Measurements from ENCODE around the gene HMGCS2. TPM values are rescaled to one million over a fixed set of nuclear protein-coding genes. Genes with fewer than 3 reads are reported as not detected.

Gene HMGCS2
- polyA plus RNA-seq, 1 of the 3 experiments (the other 2 are of a cell fraction), result not detected

- whole genome bisulfite sequencing (ENCODE audit: low lambda C conversion rate), result 100% methylated on average over 2 of the region's 2 CpGs
- H4K20me1 ChIP-seq (ENCODE audit: insufficient read depth), result no peaks in the 10 kb centered on the region
- H3K4me2 ChIP-seq, result no peak overlapping the region
- no peaks in the 10 kb centered on the region for H3K79me2 ChIP-seq (ENCODE audit: insufficient read depth)
- CTCF ChIA-PET, result interaction anchor here (1.3 to 1.4 kb wide), 2 partner anchors 21 to 62 kb away, joined by 3 to 4 read pairs; no protein-coding TSS in a partner anchor
- no peak overlapping the region for H3K4me3 ChIP-seq (ENCODE audit: low read depth in 2 of 2, low read length in 1 of 2)
- H3K27me3 ChIP-seq (ENCODE audit: insufficient read depth), result no peaks in the 10 kb centered on the region
- TF ChIP-seq USF1 (IDR thresholded peaks at IDR 0.05; ENCODE audit: borderline replicate concordance, low read depth) (no peak), RAD21 (IDR thresholded peaks at IDR 0.05; ENCODE audit: low read length) (no peak), TEAD4 (IDR thresholded peaks at IDR 0.05; ENCODE audit: borderline replicate concordance, insufficient read depth) (no peak), RCOR1 (IDR thresholded peaks at IDR 0.05; ENCODE audit: low read length) (no peak), RXRA (IDR thresholded peaks at IDR 0.05; ENCODE audit: borderline replicate concordance, low read depth) (no peak), TCF12 (IDR thresholded peaks at IDR 0.05) (no peak), CHD2 (IDR thresholded peaks at IDR 0.05; ENCODE audit: low read length, partially characterized antibody) (no peak), TAF1 (IDR thresholded peaks at IDR 0.05; ENCODE audit: borderline replicate concordance, low read depth, low read length) (no peak), CTCF (IDR thresholded peaks at IDR 0.05) (no peak), NFIC (IDR thresholded peaks at IDR 0.05; ENCODE audit: borderline replicate concordance) (no peak), USF2 (IDR thresholded peaks at IDR 0.05; ENCODE audit: borderline replicate concordance, low read depth, low read length) (no peak), GABPA (IDR thresholded peaks at IDR 0.05; ENCODE audit: low read depth) (no peak), SIN3A (IDR thresholded peaks at IDR 0.05; ENCODE audit: borderline replicate concordance, low read depth, low read length) (no peak), IRF3 (IDR thresholded peaks at IDR 0.05; ENCODE audit: low read depth, low read length) (no peak)
- POLR2A ChIA-PET, result no interaction called here
- no peaks in the 10 kb centered on the region for H3F3A ChIP-seq (replicated peaks; ENCODE audit: insufficient read depth)
- no peak overlapping the region for H2AFZ ChIP-seq (ENCODE audit: low read depth)
- H3K27ac ChIP-seq (ENCODE audit: low read depth in 2 of 2, low read length in 1 of 2), result no peak overlapping the region
- H3K9me2 ChIP-seq, result no peaks in the 10 kb centered on the region
- no peak overlapping the region for H3K9ac ChIP-seq
- H3K9me3 ChIP-seq, result no peaks in the 10 kb centered on the region
- peaks cover 0 to 22% of the 10 kb centered on the region in 2 experiments; a peak in 1 of 4 replicates for H3K4me1 ChIP-seq (ENCODE audit: control insufficient read depth in 1 of 2, insufficient read depth in 2 of 2, low read depth in 1 of 2, low read length in 1 of 2)
- peaks cover 4 to 47% of the 10 kb centered on the region in 2 experiments for H3K36me3 ChIP-seq (replicated peaks in 1 of 2; ENCODE audit: control insufficient read depth in 1 of 2, insufficient read depth in 2 of 2, low read length in 1 of 2)
- no peak for DNase-seq
Observed at GRCh38 chr1:119736649-119737039, 32.1 kb downstream of the HMGCS2 start.

All from SK-N-SH (cell line).